ENCODE data around the gene TMEFF2. TPM values are rescaled to one million over a fixed set of nuclear protein-coding genes. Genes with fewer than 3 reads are reported as not detected.
"Not testable (repeated sequence)": the region's sequence is repeated elsewhere in the genome, so short reads cannot be mapped to it uniquely, and the experiment has no call there.

Gene TMEFF2
- total RNA-seq, 1 donor from 2014 or later: not detected

GRCh38 chr2:191936882-191937405 lies 257.8 kb downstream of the TMEFF2 start:
- intact Hi-C loops (cut with micrococcal nuclease): no loop called here

DNA sequence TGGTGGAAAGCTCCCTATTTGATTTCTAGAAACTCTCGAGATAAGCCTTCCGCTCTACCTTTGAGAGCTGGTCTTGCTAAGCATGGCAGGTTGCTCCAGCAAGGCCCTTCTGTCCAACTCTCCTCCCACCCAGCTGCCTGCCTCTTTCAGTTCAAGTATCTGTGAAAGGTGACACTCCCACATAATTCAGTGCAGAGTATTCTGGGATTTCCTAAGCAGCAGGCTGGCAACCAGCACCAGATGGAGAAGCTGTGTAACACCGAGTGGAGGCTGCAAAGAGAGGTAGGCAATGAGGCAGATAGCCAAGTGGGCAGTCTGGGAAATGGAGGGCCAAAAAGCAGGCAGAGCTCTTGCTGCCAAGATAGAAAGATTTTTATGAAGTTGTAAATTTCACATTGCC lies 259.5 kb downstream of the TMEFF2 start:
- intact Hi-C loops (cut with micrococcal nuclease): no loop called here

GRCh38 chr2:191933307-191934105 lies 261.2 kb downstream of the TMEFF2 start:
- intact Hi-C loops (cut with micrococcal nuclease): no loop called here

- intact Hi-C loops (cut with micrococcal nuclease): no loop called here
These were observed 262.4 kb downstream of the TMEFF2 start for GRCh38 chr2:191932286-191932685.

DNA sequence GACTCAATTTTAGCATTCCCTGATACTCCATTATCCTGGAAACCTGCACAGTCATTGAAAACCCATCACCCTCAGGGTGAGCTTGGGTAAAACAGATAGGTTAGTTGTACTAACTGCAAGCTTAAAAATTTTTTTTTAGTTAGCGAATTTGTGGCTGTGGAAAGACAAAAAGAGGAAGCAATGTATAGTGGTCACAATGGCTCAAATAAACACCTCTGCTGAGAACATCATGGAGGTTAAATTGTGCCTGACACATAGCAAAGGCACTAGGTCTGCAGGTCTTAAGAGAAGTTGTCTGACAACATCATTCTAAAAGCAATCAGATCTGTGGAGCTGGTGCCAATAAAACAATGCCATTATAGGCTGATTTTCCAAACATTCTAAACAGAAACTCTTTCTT lies 263.4 kb downstream of the TMEFF2 start:
- intact Hi-C loops (cut with micrococcal nuclease): no loop called here

DNA sequence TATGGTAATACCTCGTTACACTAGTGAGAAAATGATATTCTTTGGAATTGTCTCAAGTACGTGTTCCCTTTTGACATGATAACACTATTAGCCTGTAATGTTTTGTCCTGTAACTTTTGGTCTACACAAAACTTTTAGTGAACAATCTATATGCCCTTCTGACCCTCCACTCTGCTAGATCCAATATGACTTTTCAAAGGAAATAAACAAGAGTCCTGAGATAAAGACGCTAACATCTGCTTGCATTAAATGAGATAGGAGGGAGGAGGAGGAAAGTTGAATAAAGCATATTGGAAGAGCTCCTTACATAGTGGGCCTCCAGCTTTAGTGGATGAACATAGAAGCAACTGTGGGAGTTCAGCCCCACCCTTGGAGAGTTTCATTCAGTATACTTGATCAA lies 264.5 kb downstream of the TMEFF2 start:
- intact Hi-C loops (cut with micrococcal nuclease): no loop called here

- intact Hi-C loops (cut with micrococcal nuclease): no loop called here
These were observed 265.4 kb downstream of the TMEFF2 start for GRCh38 chr2:191929288-191929687.

GRCh38 chr2:191927991-191928390 lies 266.7 kb downstream of the TMEFF2 start:
- intact Hi-C loops (cut with micrococcal nuclease): no loop called here

- intact Hi-C loops (cut with micrococcal nuclease): no loop called here
These were observed 267.3 kb downstream of the TMEFF2 start for GRCh38 chr2:191927319-191927867.

GRCh38 chr2:191926671-191927070 lies 268.1 kb downstream of the TMEFF2 start:
- intact Hi-C loops (cut with micrococcal nuclease): no loop called here

DNA sequence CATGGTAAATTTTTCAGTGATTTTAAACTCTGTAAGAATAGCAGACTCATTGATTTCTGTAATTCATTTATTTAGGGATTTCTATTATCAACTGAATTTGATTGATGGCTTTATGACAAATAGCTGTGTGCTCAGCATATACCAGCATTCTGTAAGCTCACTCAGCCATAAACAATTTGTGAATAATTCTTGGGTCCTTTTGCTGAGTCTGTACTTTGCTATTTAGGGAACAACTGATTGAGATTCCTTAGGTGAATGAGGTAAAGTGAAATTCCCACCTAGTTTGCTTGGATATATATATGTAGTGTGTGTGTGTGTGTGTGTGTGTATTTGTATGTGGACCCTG lies 271.1 kb downstream of the TMEFF2 start:
- intact Hi-C loops (cut with micrococcal nuclease): no loop called here

GRCh38 chr2:191922736-191923651 lies 271.7 kb downstream of the TMEFF2 start:
- intact Hi-C loops (cut with micrococcal nuclease): no loop called here

DNA sequence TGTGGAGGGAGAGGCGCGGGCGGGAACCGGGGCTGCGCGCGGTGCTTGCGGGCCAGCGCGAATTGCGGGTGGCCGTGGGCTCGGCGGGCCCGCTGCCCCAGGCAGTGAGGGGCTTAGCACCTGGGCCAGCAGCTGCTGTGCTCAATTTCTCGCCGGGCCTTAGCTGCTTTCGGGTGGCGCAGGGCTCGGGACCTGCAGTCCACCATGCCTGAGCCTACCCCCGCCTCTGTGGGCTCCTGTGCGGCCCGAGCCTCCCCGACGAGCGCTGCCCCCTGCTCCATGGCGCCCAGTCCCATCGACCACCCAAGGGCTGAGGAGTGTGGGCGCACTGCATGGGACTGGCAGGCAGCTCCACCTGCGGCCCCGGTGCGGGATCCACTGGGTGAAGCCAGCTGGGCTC lies 273.1 kb downstream of the TMEFF2 start:
- intact Hi-C loops (cut with micrococcal nuclease): not testable (repeated sequence)

GRCh38 chr2:191920502-191920901 lies 274.2 kb downstream of the TMEFF2 start:
- intact Hi-C loops (cut with micrococcal nuclease): no loop called here

DNA sequence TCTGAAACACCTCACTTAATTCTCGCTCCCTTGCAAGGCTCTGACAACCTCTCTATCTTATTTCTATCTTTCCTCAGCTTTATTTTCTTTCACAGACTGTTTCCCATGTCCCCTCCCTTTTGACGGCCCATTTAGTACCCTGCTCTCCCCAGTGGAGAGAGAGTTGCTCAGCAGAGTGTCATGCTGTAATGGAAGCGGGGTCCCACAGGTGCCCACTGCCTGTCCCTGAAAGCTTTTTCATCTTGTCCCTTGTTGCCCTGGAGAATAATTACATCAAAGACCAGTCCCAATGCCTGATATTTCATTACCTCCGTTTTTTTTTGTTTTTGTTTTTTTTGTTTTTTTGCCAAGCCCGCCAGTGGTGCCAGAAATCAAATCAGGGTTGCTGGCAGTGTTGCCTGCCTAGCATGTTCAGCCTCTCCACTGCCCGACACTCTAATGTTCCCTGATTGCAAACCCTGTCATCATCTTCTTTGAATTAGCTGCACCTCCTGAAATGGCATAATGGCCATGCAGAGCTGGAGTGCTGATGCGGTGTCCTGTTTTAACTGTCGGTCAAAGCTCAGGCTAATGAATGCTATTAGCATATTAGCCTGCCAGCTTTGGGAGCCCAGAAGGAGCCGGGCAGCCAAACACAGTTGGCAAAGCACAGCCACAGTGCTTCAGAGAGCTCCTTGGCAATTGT lies 276.6 kb downstream of the TMEFF2 start:
- intact Hi-C loops (cut with micrococcal nuclease): no loop called here

GRCh38 chr2:191917430-191917881 lies 277.3 kb downstream of the TMEFF2 start:
- intact Hi-C loops (cut with micrococcal nuclease): no loop called here

DNA sequence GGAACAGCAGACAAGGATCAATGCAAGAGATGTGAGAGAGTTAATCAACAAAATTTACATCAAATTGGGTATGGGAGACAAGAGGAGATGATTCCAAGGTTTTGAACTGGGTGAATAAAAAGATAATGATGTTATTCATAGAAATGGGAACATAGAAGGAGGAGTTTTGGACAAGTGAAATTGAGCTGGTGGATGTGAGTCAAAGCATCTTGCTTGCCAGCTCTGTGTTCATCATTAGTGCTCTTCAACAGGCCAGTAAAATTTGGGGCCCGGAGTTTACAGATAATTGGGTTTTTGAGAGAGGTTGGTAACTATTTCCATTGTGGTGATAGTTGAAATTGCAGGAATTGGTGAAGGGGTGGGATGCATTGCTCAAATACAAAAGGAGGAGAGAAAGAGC lies 277.9 kb downstream of the TMEFF2 start:
- intact Hi-C loops (cut with micrococcal nuclease): no loop called here

GRCh38 chr2:191915750-191916149 lies 279.0 kb downstream of the TMEFF2 start:
- intact Hi-C loops (cut with micrococcal nuclease): no loop called here

DNA sequence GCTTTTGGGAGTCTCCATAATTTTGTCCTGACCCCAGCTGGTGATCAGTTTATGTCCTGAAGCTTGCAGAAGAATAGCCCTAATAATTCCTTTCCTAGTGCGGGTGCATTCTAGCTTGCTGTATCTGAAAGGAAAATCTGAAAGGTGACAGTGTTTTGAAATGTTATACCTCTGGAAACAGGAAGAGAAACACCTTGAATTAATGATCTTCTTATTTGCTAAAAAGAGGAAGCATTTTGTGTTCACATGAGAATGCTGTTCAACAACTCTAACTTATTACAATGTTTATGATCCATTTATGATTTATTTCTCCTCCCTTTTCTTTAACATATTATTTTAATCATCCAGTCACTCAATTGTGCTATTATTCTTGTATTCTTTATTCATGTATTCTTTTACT lies 280.9 kb downstream of the TMEFF2 start:
- intact Hi-C loops (cut with micrococcal nuclease): no loop called here

DNA sequence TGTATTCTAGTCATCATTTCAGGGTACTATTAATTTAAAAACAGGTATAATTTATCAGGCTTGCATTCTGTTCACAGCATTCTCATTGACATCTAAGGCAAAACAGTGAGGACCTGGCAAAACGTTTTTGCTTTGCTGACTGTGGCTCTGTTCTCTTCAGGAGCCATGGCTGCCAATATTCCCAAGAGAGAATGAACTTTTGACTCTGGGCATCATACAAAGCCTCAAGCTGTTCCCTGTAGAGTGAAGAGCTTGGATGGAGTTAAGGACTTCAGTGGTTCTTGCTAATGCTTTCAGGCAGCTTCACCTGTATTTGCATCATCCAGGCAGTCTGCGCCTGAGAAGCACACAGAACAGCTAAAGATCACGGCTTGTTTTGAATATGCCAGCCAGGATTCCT lies 282.0 kb downstream of the TMEFF2 start:
- intact Hi-C loops (cut with micrococcal nuclease): no loop called here

- intact Hi-C loops (cut with micrococcal nuclease): no loop called here
These were observed 284.2 kb downstream of the TMEFF2 start for GRCh38 chr2:191910518-191910917.

Measured in T-helper 2 cell treated with Interferon-gamma antibody and Interleukin-4, amounts not matched to agents 100 ng/mL and 5 ng/mL, for 36 hours (primary cell).